Spleen (tissue), 7 donors: ENCODE data around the gene PCNX3.

ENCODE experiments used
- POLR2A ChIP-seq, 3 donors: fragments of 450-650 bp; IDR thresholded peaks; one replicate each; pipeline ENCODE4 v1.5.1; 2017; ENCODE audit warnings: antibody characterized with exemption in 3 of 3, mild to moderate bottlenecking in 1 of 3
- POLR2AphosphoS5 ChIP-seq, 3 donors: sonication (generic); formaldehyde crosslinking; IDR thresholded peaks; one replicate each; pipeline ENCODE4 v1.5.1; 2017; ENCODE audit warnings: antibody characterized with exemption in 3 of 3
- TF ChIP-seq, protein P1 (sequence below), 11 experiments: fragments of 200-600 bp in 7 of 11; fragments of 450-650 bp in 4 of 11; sonication (generic) in 4 of 11; IDR thresholded peaks in 8 of 11; conservative IDR thresholded peaks in 3 of 11; 1 replicate in 7 of 11; 2 replicates in 4 of 11; pipeline versions ENCODE4 v1.4.0 to v1.8.0; 2016 to 2021; ENCODE audit warnings: antibody characterized with exemption in 11 of 11, inconsistent platforms in 4 of 11, mild to moderate bottlenecking in 1 of 11
- donor health status: DM: no; HTN: no; CAD: no; lungs with moderate emphysema.
- donor health status: DM: no; HTN: no; CAD: no.
- donor health status: DM: no; HTN: no; CAD: no.

DNA sequence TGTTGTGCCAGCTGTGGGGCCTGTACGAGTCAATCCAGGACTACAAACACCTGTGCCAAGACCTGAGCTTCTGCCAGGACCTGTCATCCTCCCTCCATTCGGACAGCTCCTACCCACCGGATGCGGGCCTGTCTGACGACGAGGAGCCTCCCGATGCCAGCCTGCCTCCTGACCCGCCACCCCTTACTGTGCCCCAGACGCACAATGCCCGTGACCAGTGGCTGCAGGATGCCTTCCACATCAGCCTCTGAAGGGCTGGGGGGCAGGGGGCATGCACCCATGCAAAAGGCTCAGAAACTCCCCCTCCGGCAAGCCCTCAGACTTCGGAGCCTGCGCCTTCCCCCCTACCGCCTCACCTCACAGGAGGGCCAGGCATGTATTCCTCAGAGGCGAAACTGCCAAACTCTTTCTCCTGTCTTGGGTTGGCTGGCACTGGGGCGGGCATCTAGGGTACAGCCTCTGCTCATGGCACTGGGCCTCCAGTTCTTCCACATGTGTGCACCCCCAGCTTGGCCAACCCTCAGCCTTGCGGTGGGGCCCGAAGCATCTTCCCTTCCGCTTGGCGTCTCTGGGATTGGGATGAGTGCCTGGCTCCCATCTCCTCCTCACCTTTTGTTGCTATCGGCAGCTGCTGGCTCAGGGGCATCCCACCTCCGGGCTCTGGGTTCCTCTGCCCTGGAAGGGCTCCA is 42.0 kb upstream of the PCNX3 start:
- TF ChIP-seq, protein P1, sequence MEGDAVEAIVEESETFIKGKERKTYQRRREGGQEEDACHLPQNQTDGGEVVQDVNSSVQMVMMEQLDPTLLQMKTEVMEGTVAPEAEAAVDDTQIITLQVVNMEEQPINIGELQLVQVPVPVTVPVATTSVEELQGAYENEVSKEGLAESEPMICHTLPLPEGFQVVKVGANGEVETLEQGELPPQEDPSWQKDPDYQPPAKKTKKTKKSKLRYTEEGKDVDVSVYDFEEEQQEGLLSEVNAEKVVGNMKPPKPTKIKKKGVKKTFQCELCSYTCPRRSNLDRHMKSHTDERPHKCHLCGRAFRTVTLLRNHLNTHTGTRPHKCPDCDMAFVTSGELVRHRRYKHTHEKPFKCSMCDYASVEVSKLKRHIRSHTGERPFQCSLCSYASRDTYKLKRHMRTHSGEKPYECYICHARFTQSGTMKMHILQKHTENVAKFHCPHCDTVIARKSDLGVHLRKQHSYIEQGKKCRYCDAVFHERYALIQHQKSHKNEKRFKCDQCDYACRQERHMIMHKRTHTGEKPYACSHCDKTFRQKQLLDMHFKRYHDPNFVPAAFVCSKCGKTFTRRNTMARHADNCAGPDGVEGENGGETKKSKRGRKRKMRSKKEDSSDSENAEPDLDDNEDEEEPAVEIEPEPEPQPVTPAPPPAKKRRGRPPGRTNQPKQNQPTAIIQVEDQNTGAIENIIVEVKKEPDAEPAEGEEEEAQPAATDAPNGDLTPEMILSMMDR (IDR thresholded peaks at IDR 0.05 in 8 of 11, conservative IDR thresholded peaks at IDR 0.05 in 3 of 11) = no peak
- peak in 2 of 3 donors; percentile 24 to 25 for TF ChIP-seq POLR2AphosphoS5 (IDR thresholded peaks at IDR 0.05)
- TF ChIP-seq POLR2A (IDR thresholded peaks at IDR 0.05) = no peak
